Natural killer cell (primary cell): ENCODE data around the gene MTMR4. TPM values are rescaled to one million over a fixed set of nuclear protein-coding genes. Genes with fewer than 3 reads are reported as not detected.

Experiments
- ATAC-seq, 3 donors: fragments of 150-1000 bp in 2 of 3; fragments of 200-7000 bp in 1 of 3; cut with Tn5 transposase; 1 replicate in 1 of 3; 2 replicates in 2 of 3; pipeline ENCODE4 v1.10.0; 2021; ENCODE audit warnings: mild to moderate bottlenecking in 2 of 3, moderate library complexity in 2 of 3
- DNase-seq, 2 donors: peaks; one replicate each; pipeline versions ENCODE4 v3.0.0 to v3.0.0-alpha.2; 2013 to 2021; ENCODE audit warnings: mixed read lengths in 1 of 2
- H3K27ac ChIP-seq: one replicate; pipeline ENCODE4 v1.5.1; 2013; ENCODE audit warnings: mild to moderate bottlenecking, low read length
- H3K27me3 ChIP-seq: one replicate; pipeline ENCODE4 v1.6.1; 2013; ENCODE audit warnings: low read length; ENCODE audit not compliant: control insufficient read depth, insufficient read depth
- H3K36me3 ChIP-seq: one replicate; pipeline ENCODE4 v1.6.1; 2013; ENCODE audit warnings: low read length; ENCODE audit not compliant: control insufficient read depth, insufficient read depth
- H3K4me1 ChIP-seq: one replicate; pipeline ENCODE4 v1.6.1; 2013; ENCODE audit warnings: low read length; ENCODE audit not compliant: control insufficient read depth, insufficient read depth
- H3K4me3 ChIP-seq: one replicate; pipeline ENCODE4 v1.5.1; 2013; ENCODE audit warnings: low read length
- H3K9me3 ChIP-seq: one replicate; pipeline ENCODE4 v1.6.1; 2013; ENCODE audit warnings: low read length; ENCODE audit not compliant: control insufficient read depth, insufficient read depth
- H3K27ac Mint-ChIP-seq, 2 donors: one replicate each; pipeline ENCODE4 v1.8.0; 2022; ENCODE audit warnings: mild to moderate bottlenecking in 2 of 2, mixed read lengths in 2 of 2, moderate library complexity in 1 of 2
- H3K27me3 Mint-ChIP-seq, 2 donors: one replicate each; pipeline ENCODE4 v1.8.0; 2022; ENCODE audit warnings: low read depth in 2 of 2, mixed read lengths in 2 of 2
- H3K36me3 Mint-ChIP-seq: one replicate; pipeline ENCODE4 v1.8.0; 2022; ENCODE audit warnings: mixed read lengths
- H3K4me1 Mint-ChIP-seq, 2 donors: one replicate each; pipeline ENCODE4 v1.8.0; 2022; ENCODE audit warnings: mixed read lengths in 2 of 2
- H3K4me3 Mint-ChIP-seq: one replicate; pipeline ENCODE4 v1.8.0; 2022; ENCODE audit warnings: mild to moderate bottlenecking, moderate library complexity, mixed read lengths
- H3K9me3 Mint-ChIP-seq, 2 donors: one replicate each; pipeline ENCODE4 v1.8.0; 2022; ENCODE audit warnings: mixed read lengths in 2 of 2
- CTCF ChIP-seq: fragments of 200-600 bp; IDR thresholded peaks from one replicate; pipeline ENCODE4 v1.8.0; 2022; ENCODE audit warnings: antibody characterized with exemption
- WGBS: methylation state at CpG from one replicate; pipeline ENCODE4 v1.1.7; 2013; ENCODE audit warnings: missing lambda C conversion rate; ENCODE audit not compliant: insufficient coverage; 5-methylcytosine and 5-hydroxymethylcytosine counted together
- intact Hi-C: fragments of 100-400 bp; cut with micrococcal nuclease; formaldehyde crosslinking; loops from one replicate; pipeline ENCODE4 v1.14.2; 2022
- total RNA-seq, 4 donors: library from RNA; stranded (reverse); fragments of 120-200 nt in 1 of 4; gene quantifications; one replicate each; pipeline versions ENCODE4 v1.2.3 to v1.2.4, GENCODE V29; 2013 to 2022

Gene MTMR4
- total RNA-seq, 3 donors from 2014 or later (not counting 1 experiment from before 2014, with no cell fraction given): 28.4 to 43.4 (median 39.7) TPM

- no peak for TF ChIP-seq CTCF
- Histone ChIP-seq H3K27me3 (peaks cover 4% of the 10 kb centered on the region), H3K4me3 (no peak overlapping the region), H3K27ac (no peak overlapping the region), H3K4me1 (peaks cover 18% of the 10 kb centered on the region), H3K36me3 (no peaks in the 10 kb centered on the region), H3K9me3 (no peaks in the 10 kb centered on the region)
- Mint-ChIP-seq H3K9me3 (no peaks in the 10 kb centered on the region), H3K36me3 (no peaks in the 10 kb centered on the region), H3K27ac (no peak overlapping the region), H3K4me3 (no peak overlapping the region), H3K4me1 (peaks cover 6 to 9% of the 10 kb centered on the region in 2 donors), H3K27me3 (peaks cover 16 to 21% of the 10 kb centered on the region in 2 donors)
- ATAC-seq (no peak), DNase-seq (no peak)
- WGBS: 56% methylated on average over 1 of the region's 1 CpG
- intact Hi-C loops: no loop called here
Observed at GRCh38 chr17:58529275-58529674, 14.8 kb upstream of the MTMR4 start.

- DNase-seq: no peak
- H3K4me3 ChIP-seq: no peak overlapping the region
- no peak for ATAC-seq
- no peaks in the 10 kb centered on the region for H3K9me3 ChIP-seq
- no peaks in the 10 kb centered on the region for H3K36me3 Mint-ChIP-seq
- 43% methylated on average over 1 of the region's 3 CpGs for WGBS
- H3K9me3 Mint-ChIP-seq: no peaks in the 10 kb centered on the region
- H3K4me3 Mint-ChIP-seq: no peak overlapping the region
- H3K4me1 ChIP-seq: peaks cover 15% of the 10 kb centered on the region
- H3K27ac Mint-ChIP-seq: no peak overlapping the region
- no peak overlapping the region for H3K27ac ChIP-seq
- H3K4me1 Mint-ChIP-seq: peaks cover 6 to 9% of the 10 kb centered on the region in 2 donors
- H3K36me3 ChIP-seq: no peaks in the 10 kb centered on the region
- peaks cover 4% of the 10 kb centered on the region for H3K27me3 ChIP-seq
- TF ChIP-seq CTCF: no peak
- peaks cover 15 to 19% of the 10 kb centered on the region in 2 donors for H3K27me3 Mint-ChIP-seq
- intact Hi-C loops: no loop called here
Observed at GRCh38 chr17:58528443-58528842, 14.0 kb upstream of the MTMR4 start.

- Histone ChIP-seq H3K27ac (no peak overlapping the region), H3K4me3 (no peak overlapping the region), H3K9me3 (no peaks in the 10 kb centered on the region), H3K27me3 (peaks cover 4% of the 10 kb centered on the region), H3K4me1 (peaks cover 15% of the 10 kb centered on the region), H3K36me3 (no peaks in the 10 kb centered on the region)
- Mint-ChIP-seq H3K9me3 (no peaks in the 10 kb centered on the region), H3K36me3 (no peaks in the 10 kb centered on the region), H3K27me3 (peaks cover 10 to 14% of the 10 kb centered on the region in 2 donors), H3K27ac (no peak overlapping the region), H3K4me1 (peaks cover 6 to 9% of the 10 kb centered on the region in 2 donors), H3K4me3 (no peak overlapping the region)
- TF ChIP-seq CTCF: no peak
- ATAC-seq (no peak), DNase-seq (no peak)
- intact Hi-C loops: no loop called here
- 73% methylated on average over 3 of the region's 3 CpGs for WGBS
Observed at GRCh38 chr17:58527949-58528348, 13.5 kb upstream of the MTMR4 start.

GRCh38 chr17:58527306-58527705 lies 12.9 kb upstream of the MTMR4 start:
- H3K27me3 Mint-ChIP-seq: peaks cover 8 to 13% of the 10 kb centered on the region in 2 donors
- H3K36me3 Mint-ChIP-seq: no peaks in the 10 kb centered on the region
- DNase-seq (no peak), ATAC-seq (no peak)
- peaks cover 2 to 4% of the 10 kb centered on the region in 2 donors for H3K4me1 Mint-ChIP-seq
- H3K4me3 ChIP-seq: no peak overlapping the region
- no peak overlapping the region for H3K4me3 Mint-ChIP-seq
- H3K27ac Mint-ChIP-seq: no peak overlapping the region
- H3K9me3 Mint-ChIP-seq: no peaks in the 10 kb centered on the region
- no peak overlapping the region for H3K27ac ChIP-seq
- no peaks in the 10 kb centered on the region for H3K9me3 ChIP-seq
- peaks cover 10% of the 10 kb centered on the region for H3K4me1 ChIP-seq
- no peaks in the 10 kb centered on the region for H3K36me3 ChIP-seq
- 100% methylated on average over 1 of the region's 2 CpGs for WGBS
- H3K27me3 ChIP-seq: peaks cover 2% of the 10 kb centered on the region
- intact Hi-C loops: no loop called here
- TF ChIP-seq CTCF: no peak
